Stimulated activated CD4-positive, alpha-beta T cell treated with anti-CD3 and anti-CD28 coated beads, Interleukin-12 subunit alpha, Interleukin-12 subunit beta, amount 100 ng/mL, for 4 hours (primary cell): ENCODE data around the gene CACNA2D1.

Source experiments
- DNase-seq: peaks from one replicate; pipeline ENCODE4 v3.0.0-alpha.2; 2020

CACNA2D1 gene

GRCh38 chr7:82443547-82444219 lies at the start of gene CACNA2D1:
TSS of gene CACNA2D1 (minus strand) at chr7:82443777.
- no peak for DNase-seq

DNA sequence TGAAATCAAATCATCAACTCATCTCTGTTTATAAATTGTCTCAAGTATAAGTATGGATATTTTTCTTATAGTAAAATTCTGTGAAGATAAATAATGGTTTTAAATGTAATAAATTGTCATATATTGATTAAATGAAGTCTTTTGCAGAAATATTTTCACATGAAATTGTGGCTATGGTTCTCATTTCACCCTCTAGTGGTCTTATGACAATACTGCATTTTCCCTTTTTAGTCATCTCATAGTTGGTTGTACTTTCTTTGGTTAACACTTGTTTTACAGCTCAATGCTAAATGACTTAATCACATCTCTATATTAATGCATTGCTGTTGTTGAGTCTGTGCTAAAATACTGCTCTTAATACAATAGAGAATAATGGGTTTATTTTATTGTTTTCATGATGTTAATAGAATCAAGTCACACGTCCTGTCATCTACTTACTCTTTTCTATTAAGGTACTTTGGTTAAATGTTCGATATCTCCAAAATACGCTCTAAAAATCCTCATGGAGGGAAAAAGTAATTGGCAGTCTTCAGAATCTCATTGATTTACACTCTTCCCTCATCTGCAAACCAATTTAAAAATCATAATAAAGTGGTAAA lies 38.0 kb upstream of the CACNA2D1 start:
- no peak for DNase-seq

DNA sequence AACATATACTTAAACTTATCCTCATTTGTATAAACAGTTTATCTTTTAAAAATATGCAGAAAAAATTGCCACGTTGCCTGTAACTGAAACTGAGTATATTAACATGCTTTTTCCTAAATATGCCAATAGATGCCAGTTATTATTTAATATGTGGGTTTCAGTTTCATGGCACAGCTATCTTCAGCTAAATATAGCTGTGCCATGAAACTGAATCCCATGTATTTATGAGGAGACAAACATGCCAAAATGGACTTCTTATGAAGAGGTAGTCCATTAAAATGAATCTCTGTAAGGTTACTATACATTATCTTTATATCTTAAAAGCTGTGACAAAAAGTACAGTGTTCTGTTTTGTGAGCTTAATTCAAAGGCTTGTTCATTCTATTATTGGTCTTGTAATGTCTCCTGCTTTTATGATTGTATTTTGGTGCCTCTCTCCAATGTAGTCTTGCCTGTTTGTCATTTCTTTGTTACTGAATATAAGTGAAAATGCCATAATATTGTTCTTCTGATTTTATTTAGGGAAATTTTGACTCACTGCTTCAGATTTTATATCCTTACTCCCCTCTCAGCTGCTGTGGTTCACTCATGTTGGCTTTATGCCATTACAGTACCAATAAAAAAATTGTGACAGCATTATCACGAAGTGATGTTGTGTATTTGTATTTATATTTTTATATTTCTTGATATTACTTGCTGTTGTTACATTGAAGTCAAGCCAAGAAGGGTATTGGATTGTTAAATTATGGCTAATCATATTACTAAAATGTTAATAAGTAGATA lies 34.3 kb upstream of the CACNA2D1 start:
- no peak for DNase-seq

- DNase-seq = no peak
These were observed 29.4 kb upstream of the CACNA2D1 start for GRCh38 chr7:82472966-82473365.

DNA sequence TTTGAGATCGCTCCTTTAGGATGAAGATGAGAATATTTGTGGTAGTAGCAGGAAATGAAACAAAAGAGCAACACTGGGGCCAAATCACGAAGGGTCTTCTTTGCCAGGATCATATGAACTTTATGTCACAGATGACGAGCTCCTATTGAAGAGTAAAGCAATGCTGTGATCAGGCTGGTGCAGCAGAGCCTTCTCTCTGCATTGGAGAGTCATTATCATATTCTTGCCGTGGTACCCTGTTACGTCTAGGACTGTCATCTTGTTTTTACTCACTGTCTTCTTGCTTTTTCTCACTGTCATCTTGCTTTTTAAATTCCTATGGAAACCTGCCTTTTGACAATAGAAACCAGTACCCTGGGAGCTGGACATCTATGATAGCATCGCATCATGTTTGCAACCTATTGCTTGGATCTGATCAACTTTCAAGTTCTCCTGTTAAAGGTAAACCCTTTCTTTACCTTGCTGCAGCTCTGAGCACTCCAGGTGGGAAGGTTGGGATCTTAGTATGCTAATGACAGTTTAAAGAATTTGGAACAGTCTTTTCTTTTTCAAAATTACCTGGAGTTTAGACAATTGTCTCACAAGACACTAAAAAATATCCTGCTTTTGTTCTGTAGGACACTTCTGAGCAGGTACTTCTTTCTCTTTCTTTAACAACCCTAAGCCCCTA lies 27.9 kb upstream of the CACNA2D1 start:
- no peak for DNase-seq

GRCh38 chr7:82469207-82469606 lies 25.6 kb upstream of the CACNA2D1 start:
- no peak for DNase-seq

DNA sequence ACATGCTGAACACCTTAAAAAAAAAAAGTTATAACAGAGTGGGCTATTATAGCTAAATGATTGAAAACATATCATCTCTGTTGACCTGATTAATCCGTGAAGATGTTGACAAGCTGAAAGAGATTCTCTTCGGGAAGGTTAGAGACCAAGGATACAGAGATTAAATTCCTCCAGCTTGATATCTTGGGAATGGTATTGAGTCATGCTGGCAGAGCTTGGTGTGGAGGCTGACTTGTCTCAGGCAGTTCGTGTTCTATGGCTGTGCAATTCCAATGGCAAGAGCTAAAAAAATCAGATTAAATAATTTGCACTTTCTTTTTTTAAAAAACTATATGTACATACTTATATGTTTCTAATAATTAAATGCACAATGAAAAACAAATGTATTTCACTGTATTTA lies 24.9 kb upstream of the CACNA2D1 start:
- no peak for DNase-seq

DNA sequence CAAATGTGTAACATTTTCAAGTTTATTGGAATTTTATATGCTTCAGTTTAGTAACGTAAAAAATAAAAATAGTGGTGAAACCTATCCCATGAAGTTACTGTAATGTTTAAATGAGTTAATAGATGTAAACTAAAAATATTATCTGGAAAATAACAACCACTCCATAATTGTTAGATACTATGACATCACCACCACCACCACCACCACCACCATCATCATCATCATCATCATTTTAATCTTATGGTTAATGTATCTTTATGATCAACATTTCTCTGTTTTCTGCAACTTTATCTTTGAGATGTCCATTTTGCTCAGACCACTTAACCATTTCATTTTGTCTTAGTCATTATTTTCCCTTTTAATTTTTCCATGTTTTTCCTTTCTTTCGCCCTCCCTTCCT lies 23.4 kb upstream of the CACNA2D1 start:
- DNase-seq = no peak

GRCh38 chr7:82464372-82464771 lies 20.8 kb upstream of the CACNA2D1 start:
- DNase-seq = no peak

- DNase-seq = no peak
These were observed 11.7 kb upstream of the CACNA2D1 start for GRCh38 chr7:82455295-82455694.

- no peak for DNase-seq
These were observed 7.2 kb upstream of the CACNA2D1 start for GRCh38 chr7:82450759-82451158.

DNA sequence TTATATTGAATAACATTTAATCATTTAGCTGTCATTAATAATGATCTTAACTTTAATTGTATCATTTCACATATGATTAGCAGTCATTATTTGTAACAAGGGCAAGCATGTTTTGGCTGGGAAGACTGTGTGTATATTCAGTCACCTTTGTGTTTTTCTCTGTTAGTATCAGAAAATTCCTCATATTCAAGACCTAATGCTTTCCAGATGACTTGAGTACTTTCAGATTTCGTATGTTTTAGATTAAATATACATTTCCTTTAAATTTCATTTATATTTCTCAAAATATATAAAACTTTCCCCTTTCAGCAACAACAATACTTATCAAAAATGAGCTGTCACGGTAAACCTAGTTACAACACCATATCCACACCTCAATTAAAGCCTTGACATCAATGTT lies 6.3 kb upstream of the CACNA2D1 start:
- no peak for DNase-seq

- DNase-seq = no peak
These were observed 3.3 kb upstream of the CACNA2D1 start for GRCh38 chr7:82446897-82447296.

DNA sequence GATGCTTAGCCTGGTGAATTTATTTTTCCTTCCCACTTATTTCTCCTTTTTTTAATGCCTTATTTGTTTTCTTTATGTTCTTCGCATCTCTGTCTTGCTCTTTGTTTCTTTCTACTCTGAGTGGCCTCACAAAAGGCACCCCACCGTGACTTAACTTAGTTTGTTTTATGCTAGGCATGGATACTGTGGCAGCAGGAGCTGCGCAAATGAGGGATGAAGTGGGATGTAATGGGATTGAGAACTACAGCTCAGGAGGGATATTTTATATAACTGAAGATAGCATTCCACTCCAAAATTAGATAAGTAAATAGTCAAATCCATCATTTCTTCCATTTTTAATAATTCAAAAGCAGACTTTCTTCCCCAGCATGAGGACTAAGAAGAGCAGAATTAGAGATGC lies 1.7 kb upstream of the CACNA2D1 start:
- no peak for DNase-seq

DNA sequence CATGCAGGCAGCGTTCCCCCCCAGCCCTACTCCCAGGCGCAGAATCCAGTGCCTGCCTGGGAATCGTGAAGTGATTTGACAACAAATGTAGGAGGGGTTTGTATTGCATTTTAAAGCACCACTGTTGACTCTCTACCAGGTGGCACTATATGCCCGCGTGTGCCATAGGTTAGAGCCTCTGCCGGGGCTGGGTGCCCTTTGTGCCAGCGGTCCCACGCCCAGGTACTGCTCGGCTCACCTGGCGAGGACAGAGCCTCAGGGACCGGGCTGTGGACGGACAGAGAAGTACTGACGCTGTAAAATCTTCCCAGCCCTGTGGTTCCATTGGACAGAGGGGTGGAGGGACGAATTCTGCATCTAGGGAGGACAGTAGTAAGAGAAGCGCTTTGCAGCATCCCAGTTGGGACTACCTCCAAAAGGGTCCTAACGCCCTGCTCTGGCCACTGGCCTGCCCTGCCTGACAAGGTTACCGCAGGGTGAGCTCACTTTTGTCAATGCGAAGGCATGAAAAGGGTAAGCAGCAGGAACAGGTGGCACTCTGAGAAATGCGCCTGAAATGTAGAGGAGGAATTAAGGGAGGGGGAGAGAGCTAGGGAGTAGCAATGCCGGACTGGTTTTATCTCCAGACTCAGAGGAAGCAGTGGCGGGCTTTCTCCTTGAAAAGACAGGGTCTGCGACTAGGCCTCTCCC lies 788 bp upstream of the CACNA2D1 start:
- no peak for DNase-seq

DNA sequence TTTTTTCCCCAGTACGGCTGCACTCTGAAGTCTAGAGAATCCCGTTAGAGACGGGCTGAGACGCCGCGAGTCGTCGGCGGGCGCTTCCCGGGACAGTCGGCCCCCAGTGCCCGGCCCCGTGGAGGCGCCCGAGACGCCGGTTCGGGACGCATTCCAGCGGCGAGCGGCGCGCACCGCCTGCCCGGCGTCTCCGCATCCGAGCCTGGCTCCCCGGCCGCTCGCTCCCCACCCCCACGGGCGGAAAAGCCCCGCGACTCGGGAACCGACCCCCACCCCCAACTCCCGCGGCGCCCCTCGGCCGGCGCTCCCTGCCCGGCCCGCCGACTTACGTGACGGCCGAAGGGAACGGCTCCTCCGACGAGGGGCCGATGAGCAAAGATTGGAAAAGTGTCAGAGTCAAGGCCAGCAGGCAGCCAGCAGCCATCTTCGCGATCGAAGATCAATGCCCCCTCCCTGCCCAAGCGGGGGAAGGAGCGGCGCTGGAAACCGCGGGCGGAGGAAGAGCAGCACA lies 486 bp downstream of the CACNA2D1 start:
- no peak for DNase-seq

- no peak for DNase-seq
These were observed 1.0 kb downstream of the CACNA2D1 start for GRCh38 chr7:82442492-82443035.

DNA sequence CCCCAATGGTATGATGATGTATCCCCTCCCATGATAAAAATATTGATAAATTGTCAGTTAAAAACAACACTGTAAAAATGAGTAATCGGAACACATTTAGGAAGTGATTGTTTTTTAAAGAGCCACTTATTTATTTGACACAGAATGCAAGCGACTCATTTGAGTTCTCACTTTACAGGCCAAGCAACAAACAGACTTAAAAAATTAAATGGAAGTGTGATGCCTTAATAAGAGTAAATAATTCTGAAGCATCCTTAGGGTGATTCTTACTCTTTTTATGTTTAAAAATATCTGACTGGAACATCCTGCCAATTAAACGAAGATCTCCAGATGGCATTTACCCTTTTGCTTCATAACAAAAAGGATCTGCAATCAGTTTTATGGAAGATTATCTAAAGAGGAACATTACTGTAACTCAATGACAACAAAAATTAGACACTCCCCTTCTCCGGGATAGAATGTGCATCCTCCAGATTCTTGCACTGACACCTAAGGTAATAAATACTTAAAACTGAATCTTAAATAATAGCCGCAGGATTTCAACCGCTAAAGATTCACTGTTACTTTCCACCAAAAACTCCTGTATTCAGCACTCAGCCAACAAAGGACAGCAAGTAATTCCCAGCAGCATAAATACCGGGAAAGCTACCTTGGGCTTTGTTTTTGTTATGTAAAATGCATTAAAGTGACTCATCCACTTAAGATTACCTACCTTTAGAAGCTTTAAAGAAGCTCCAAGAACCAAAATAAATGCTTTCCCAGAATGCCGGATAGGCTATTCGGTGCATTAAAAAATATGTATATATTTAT lies 1.7 kb downstream of the CACNA2D1 start:
- no peak for DNase-seq

GRCh38 chr7:82438521-82438920 lies 5.1 kb downstream of the CACNA2D1 start:
- no peak for DNase-seq

- DNase-seq = no peak
These were observed 7.8 kb downstream of the CACNA2D1 start for GRCh38 chr7:82435769-82436168.

DNA sequence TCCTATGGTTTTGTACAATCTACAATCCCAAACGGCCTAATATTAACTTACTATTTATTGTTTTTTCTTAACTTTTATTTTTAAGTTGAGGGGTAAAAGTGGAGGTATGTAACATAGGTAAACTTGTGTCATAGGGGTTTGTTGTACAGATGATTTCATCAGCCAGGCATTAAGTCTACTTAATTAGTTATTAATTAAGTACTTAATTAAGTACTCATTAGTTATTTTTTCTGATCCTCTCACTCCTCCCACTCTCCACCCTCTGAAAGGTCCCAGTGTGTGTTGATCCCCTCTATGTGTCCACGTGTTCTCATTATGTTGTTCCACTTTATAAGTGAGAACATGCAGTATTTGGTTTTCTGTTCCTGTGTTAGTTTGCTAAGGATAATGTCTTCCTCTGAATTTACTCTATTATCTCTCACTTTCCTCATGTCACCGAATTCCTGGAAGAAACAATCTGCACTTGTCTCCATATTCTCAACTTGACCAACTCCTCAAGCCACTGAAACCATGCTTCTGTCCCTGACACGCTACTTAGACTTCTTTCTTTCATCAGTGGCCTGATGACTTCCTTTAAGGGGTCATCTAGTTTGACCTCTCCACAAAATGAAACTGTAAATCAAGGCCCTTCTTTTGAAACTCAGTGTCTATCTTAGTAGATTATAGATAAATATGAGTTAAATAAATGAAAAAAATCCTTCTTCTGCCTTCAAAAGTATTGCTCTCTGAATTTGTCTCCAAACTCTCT lies 9.1 kb downstream of the CACNA2D1 start:
- DNase-seq = no peak
